Activated naive CD8-positive, alpha-beta T cell treated with anti-CD3 and anti-CD28 coated beads, Interleukin-2, amount 10 ng/mL, durations not matched to agents 7 days and 5 days (primary cell): ENCODE results near the gene CHD6. TPM values are rescaled to one million over a fixed set of nuclear protein-coding genes. Genes with fewer than 3 reads are reported as not detected.

Experiments used
- ATAC-seq: fragments of 150-1000 bp; cut with Tn5 transposase; one replicate; pipeline ENCODE4 v1.10.0; 2021; ENCODE audit warnings: low read depth, moderate library complexity
- POLR2A ChIA-PET: fragments of 350-600 bp; sonication (Branson Sonifier 250); formaldehyde crosslinking; loops from one replicate; lab custom pipeline; 2021; ENCODE audit warnings: antibody characterized with exemption; lab: Charles Lee
- DNase-seq: peaks from one replicate; pipeline ENCODE4 v3.0.0; 2021
- H3K27ac Mint-ChIP-seq: one replicate; pipeline ENCODE4 v1.8.0; 2022; ENCODE audit warnings: mild to moderate bottlenecking, mixed read lengths
- H3K27me3 Mint-ChIP-seq: one replicate; pipeline ENCODE4 v1.8.0; 2022; ENCODE audit warnings: mild to moderate bottlenecking, moderate library complexity, mixed read lengths
- H3K36me3 Mint-ChIP-seq: one replicate; pipeline ENCODE4 v1.8.0; 2021; ENCODE audit warnings: mild to moderate bottlenecking, mixed read lengths
- H3K4me1 Mint-ChIP-seq: one replicate; pipeline ENCODE4 v1.8.0; 2021; ENCODE audit warnings: mixed read lengths
- H3K4me3 Mint-ChIP-seq: one replicate; pipeline ENCODE4 v1.8.0; 2022; ENCODE audit warnings: mild to moderate bottlenecking, moderate library complexity, mixed read lengths
- H3K9me3 Mint-ChIP-seq: one replicate; pipeline ENCODE4 v1.8.0; 2021; ENCODE audit warnings: mixed read lengths
- total RNA-seq, 2 experiments: library from RNA; stranded (reverse); gene quantifications; one replicate each; pipeline ENCODE4 v1.2.3, GENCODE V29; 2021

The CHD6 gene
- total RNA-seq, 2 experiments from 2014 or later: 48.2 to 58.9 TPM

- peaks cover 2% of the 10 kb centered on the region for H3K27me3 Mint-ChIP-seq
- no peak overlapping the region for H3K27ac Mint-ChIP-seq
- no peak overlapping the region for H3K4me3 Mint-ChIP-seq
- H3K9me3 Mint-ChIP-seq: peaks cover 6% of the 10 kb centered on the region
- peaks cover 1% of the 10 kb centered on the region for H3K4me1 Mint-ChIP-seq
- ATAC-seq (no peak), DNase-seq (no peak)
- POLR2A ChIA-PET: no interaction called here
- peaks cover 10% of the 10 kb centered on the region for H3K36me3 Mint-ChIP-seq
Measured at GRCh38 chr20:41566896-41567527, 51.2 kb downstream of the CHD6 start.

GRCh38 chr20:41563087-41563486 is 55.1 kb downstream of the CHD6 start:
- POLR2A ChIA-PET: no interaction called here
- peaks cover 20% of the 10 kb centered on the region for H3K36me3 Mint-ChIP-seq
- DNase-seq: no peak
- no peak overlapping the region for H3K27ac Mint-ChIP-seq
- H3K27me3 Mint-ChIP-seq: peaks cover 2% of the 10 kb centered on the region
- H3K4me1 Mint-ChIP-seq: peaks cover 1% of the 10 kb centered on the region
- peaks cover 8% of the 10 kb centered on the region for H3K9me3 Mint-ChIP-seq
- H3K4me3 Mint-ChIP-seq: no peak overlapping the region
- no peak for ATAC-seq

GRCh38 chr20:41560970-41561369 is 57.2 kb downstream of the CHD6 start:
- Mint-ChIP-seq H3K9me3 (peaks cover 10% of the 10 kb centered on the region), H3K27me3 (peaks cover 2% of the 10 kb centered on the region), H3K36me3 (peaks cover 20% of the 10 kb centered on the region), H3K4me1 (no peaks in the 10 kb centered on the region), H3K27ac (no peak overlapping the region), H3K4me3 (no peak overlapping the region)
- POLR2A ChIA-PET: no interaction called here
- ATAC-seq (no peak), DNase-seq (no peak)

- H3K4me3 Mint-ChIP-seq: no peak overlapping the region
- H3K4me1 Mint-ChIP-seq: no peaks in the 10 kb centered on the region
- H3K36me3 Mint-ChIP-seq: peaks cover 16% of the 10 kb centered on the region
- ATAC-seq: no peak
- no peak overlapping the region for H3K27ac Mint-ChIP-seq
- DNase-seq: no peak
- H3K9me3 Mint-ChIP-seq: peaks cover 4% of the 10 kb centered on the region
- POLR2A ChIA-PET: no interaction called here
- H3K27me3 Mint-ChIP-seq: no peaks in the 10 kb centered on the region
Measured at GRCh38 chr20:41559658-41560057, 58.5 kb downstream of the CHD6 start.

- ATAC-seq (no peak), DNase-seq (no peak)
- Mint-ChIP-seq H3K27me3 (no peaks in the 10 kb centered on the region), H3K4me1 (no peaks in the 10 kb centered on the region), H3K27ac (no peak overlapping the region), H3K4me3 (no peak overlapping the region), H3K36me3 (peaks cover 26% of the 10 kb centered on the region), H3K9me3 (peaks cover 6% of the 10 kb centered on the region)
- POLR2A ChIA-PET: no interaction called here
Measured at GRCh38 chr20:41553142-41553879, 64.9 kb downstream of the CHD6 start.

- POLR2A ChIA-PET: no interaction called here
- H3K9me3 Mint-ChIP-seq: peaks cover 6% of the 10 kb centered on the region
- no peaks in the 10 kb centered on the region for H3K4me1 Mint-ChIP-seq
- ATAC-seq (no peak), DNase-seq (no peak)
- H3K4me3 Mint-ChIP-seq: no peak overlapping the region
- H3K27me3 Mint-ChIP-seq: no peaks in the 10 kb centered on the region
- H3K27ac Mint-ChIP-seq: peak overlapping the region; percentile 8
- peaks cover 25% of the 10 kb centered on the region for H3K36me3 Mint-ChIP-seq
Measured at GRCh38 chr20:41552295-41553068, 65.7 kb downstream of the CHD6 start.

- no peak overlapping the region for H3K27ac Mint-ChIP-seq
- H3K4me1 Mint-ChIP-seq: no peaks in the 10 kb centered on the region
- POLR2A ChIA-PET: no interaction called here
- no peak overlapping the region for H3K4me3 Mint-ChIP-seq
- no peak for DNase-seq
- H3K36me3 Mint-ChIP-seq: peaks cover 20% of the 10 kb centered on the region
- no peaks in the 10 kb centered on the region for H3K27me3 Mint-ChIP-seq
- no peak for ATAC-seq
- H3K9me3 Mint-ChIP-seq: peaks cover 5% of the 10 kb centered on the region
Measured at GRCh38 chr20:41551011-41551705, 67.0 kb downstream of the CHD6 start.

GRCh38 chr20:41547221-41547620 is 71.0 kb downstream of the CHD6 start:
- Mint-ChIP-seq H3K27me3 (no peaks in the 10 kb centered on the region), H3K9me3 (peaks cover 2% of the 10 kb centered on the region), H3K4me1 (no peaks in the 10 kb centered on the region), H3K27ac (no peak overlapping the region), H3K4me3 (no peak overlapping the region), H3K36me3 (peaks cover 15% of the 10 kb centered on the region)
- ATAC-seq: no peak
- POLR2A ChIA-PET: no interaction called here
- DNase-seq: no peak

GRCh38 chr20:41546535-41546934 is 71.6 kb downstream of the CHD6 start:
- ATAC-seq: no peak
- Mint-ChIP-seq H3K27me3 (no peaks in the 10 kb centered on the region), H3K4me3 (no peak overlapping the region), H3K9me3 (peaks cover 2% of the 10 kb centered on the region), H3K4me1 (no peaks in the 10 kb centered on the region), H3K36me3 (peaks cover 15% of the 10 kb centered on the region), H3K27ac (no peak overlapping the region)
- POLR2A ChIA-PET: no interaction called here
- no peak for DNase-seq

- Mint-ChIP-seq H3K4me3 (no peak overlapping the region), H3K27me3 (no peaks in the 10 kb centered on the region), H3K9me3 (no peaks in the 10 kb centered on the region), H3K36me3 (peaks cover 9% of the 10 kb centered on the region), H3K27ac (no peak overlapping the region), H3K4me1 (peaks cover 2% of the 10 kb centered on the region)
- no peak for ATAC-seq
- DNase-seq: no peak
- POLR2A ChIA-PET: no interaction called here
Measured at GRCh38 chr20:41544472-41544871, 73.7 kb downstream of the CHD6 start.

- DNase-seq (no peak), ATAC-seq (no peak)
- peaks cover 7% of the 10 kb centered on the region for H3K9me3 Mint-ChIP-seq
- no peak overlapping the region for H3K27ac Mint-ChIP-seq
- H3K36me3 Mint-ChIP-seq: peaks cover 19% of the 10 kb centered on the region
- no peaks in the 10 kb centered on the region for H3K27me3 Mint-ChIP-seq
- POLR2A ChIA-PET: no interaction called here
- H3K4me3 Mint-ChIP-seq: no peak overlapping the region
- H3K4me1 Mint-ChIP-seq: peaks cover 2% of the 10 kb centered on the region
Measured at GRCh38 chr20:41540918-41541317, 77.3 kb downstream of the CHD6 start.

GRCh38 chr20:41540459-41540858 is 77.7 kb downstream of the CHD6 start:
- peaks cover 19% of the 10 kb centered on the region for H3K36me3 Mint-ChIP-seq
- H3K4me3 Mint-ChIP-seq: no peak overlapping the region
- ATAC-seq (no peak), DNase-seq (no peak)
- POLR2A ChIA-PET: no interaction called here
- H3K9me3 Mint-ChIP-seq: peaks cover 7% of the 10 kb centered on the region
- H3K27ac Mint-ChIP-seq: no peak overlapping the region
- no peaks in the 10 kb centered on the region for H3K27me3 Mint-ChIP-seq
- H3K4me1 Mint-ChIP-seq: peaks cover 2% of the 10 kb centered on the region

GRCh38 chr20:41538810-41539596 is 79.2 kb downstream of the CHD6 start:
- ATAC-seq: no peak
- no peaks in the 10 kb centered on the region for H3K27me3 Mint-ChIP-seq
- peaks cover 2% of the 10 kb centered on the region for H3K4me1 Mint-ChIP-seq
- peaks cover 7% of the 10 kb centered on the region for H3K9me3 Mint-ChIP-seq
- no peak overlapping the region for H3K4me3 Mint-ChIP-seq
- DNase-seq: no peak
- H3K36me3 Mint-ChIP-seq: peaks cover 19% of the 10 kb centered on the region
- POLR2A ChIA-PET: no interaction called here
- H3K27ac Mint-ChIP-seq: no peak overlapping the region
